ENCODE results near the gene LSM4.
A peak's percentile ranks its signal among the peaks of the same experiment; 100 is the strongest.

Gene LSM4

DNA sequence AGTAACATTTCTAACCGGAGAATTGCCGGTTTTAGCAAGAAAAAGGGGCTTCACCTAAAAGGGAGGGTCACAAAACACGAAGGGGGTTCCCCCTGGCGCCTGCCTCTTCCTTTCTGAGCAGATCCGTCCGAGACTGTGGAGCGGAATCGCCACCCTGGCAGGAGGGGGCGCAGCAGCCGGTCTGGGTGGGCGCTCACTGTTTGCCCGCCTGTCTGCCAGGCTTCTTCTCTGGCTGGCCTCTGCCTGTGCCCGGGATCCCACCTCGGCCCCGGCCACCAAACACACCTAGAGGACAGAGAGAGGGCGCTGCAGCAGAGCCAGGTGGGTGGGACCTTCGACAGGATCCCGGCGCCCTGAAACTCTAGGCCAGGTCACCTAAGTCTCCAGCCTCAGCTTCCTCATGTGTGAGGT lies 15.6 kb downstream of the LSM4 start:
- H3K9me3 Mint-ChIP-seq = no peaks in the 10 kb centered on the region
- peaks cover 7% of the 10 kb centered on the region for H3K27me3 Mint-ChIP-seq (ENCODE audit: low read depth)
- H3K4me1 Mint-ChIP-seq = peaks cover 26% of the 10 kb centered on the region
- peak overlapping the region in 1 of 3 experiments; percentile 46 for H3K4me3 Mint-ChIP-seq
- H3K27ac Mint-ChIP-seq = peak overlapping the region; percentile 87 to 100 (median 100)
- peaks cover 11% of the 10 kb centered on the region for H3K36me3 Mint-ChIP-seq (ENCODE audit: low read depth)
- TF ChIP-seq, protein P1, sequence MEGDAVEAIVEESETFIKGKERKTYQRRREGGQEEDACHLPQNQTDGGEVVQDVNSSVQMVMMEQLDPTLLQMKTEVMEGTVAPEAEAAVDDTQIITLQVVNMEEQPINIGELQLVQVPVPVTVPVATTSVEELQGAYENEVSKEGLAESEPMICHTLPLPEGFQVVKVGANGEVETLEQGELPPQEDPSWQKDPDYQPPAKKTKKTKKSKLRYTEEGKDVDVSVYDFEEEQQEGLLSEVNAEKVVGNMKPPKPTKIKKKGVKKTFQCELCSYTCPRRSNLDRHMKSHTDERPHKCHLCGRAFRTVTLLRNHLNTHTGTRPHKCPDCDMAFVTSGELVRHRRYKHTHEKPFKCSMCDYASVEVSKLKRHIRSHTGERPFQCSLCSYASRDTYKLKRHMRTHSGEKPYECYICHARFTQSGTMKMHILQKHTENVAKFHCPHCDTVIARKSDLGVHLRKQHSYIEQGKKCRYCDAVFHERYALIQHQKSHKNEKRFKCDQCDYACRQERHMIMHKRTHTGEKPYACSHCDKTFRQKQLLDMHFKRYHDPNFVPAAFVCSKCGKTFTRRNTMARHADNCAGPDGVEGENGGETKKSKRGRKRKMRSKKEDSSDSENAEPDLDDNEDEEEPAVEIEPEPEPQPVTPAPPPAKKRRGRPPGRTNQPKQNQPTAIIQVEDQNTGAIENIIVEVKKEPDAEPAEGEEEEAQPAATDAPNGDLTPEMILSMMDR (IDR thresholded peaks at IDR 0.05; ENCODE audit: unreplicated experiment in 3 of 3) = no peak

GRCh38 chr19:18306888-18307260 lies 16.0 kb downstream of the LSM4 start:
- TF ChIP-seq, protein P1 (IDR thresholded peaks at IDR 0.05; ENCODE audit: unreplicated experiment in 3 of 3) = no peak
- no peaks in the 10 kb centered on the region for H3K9me3 Mint-ChIP-seq
- H3K27me3 Mint-ChIP-seq (ENCODE audit: low read depth) = peaks cover 7% of the 10 kb centered on the region
- H3K27ac Mint-ChIP-seq = peak overlapping the region; percentile 87 to 100 (median 100)
- H3K36me3 Mint-ChIP-seq (ENCODE audit: low read depth) = peaks cover 11% of the 10 kb centered on the region
- H3K4me3 Mint-ChIP-seq = peak overlapping the region in 2 of 3 experiments; percentile 19 to 46
- peaks cover 26% of the 10 kb centered on the region for H3K4me1 Mint-ChIP-seq

DNA sequence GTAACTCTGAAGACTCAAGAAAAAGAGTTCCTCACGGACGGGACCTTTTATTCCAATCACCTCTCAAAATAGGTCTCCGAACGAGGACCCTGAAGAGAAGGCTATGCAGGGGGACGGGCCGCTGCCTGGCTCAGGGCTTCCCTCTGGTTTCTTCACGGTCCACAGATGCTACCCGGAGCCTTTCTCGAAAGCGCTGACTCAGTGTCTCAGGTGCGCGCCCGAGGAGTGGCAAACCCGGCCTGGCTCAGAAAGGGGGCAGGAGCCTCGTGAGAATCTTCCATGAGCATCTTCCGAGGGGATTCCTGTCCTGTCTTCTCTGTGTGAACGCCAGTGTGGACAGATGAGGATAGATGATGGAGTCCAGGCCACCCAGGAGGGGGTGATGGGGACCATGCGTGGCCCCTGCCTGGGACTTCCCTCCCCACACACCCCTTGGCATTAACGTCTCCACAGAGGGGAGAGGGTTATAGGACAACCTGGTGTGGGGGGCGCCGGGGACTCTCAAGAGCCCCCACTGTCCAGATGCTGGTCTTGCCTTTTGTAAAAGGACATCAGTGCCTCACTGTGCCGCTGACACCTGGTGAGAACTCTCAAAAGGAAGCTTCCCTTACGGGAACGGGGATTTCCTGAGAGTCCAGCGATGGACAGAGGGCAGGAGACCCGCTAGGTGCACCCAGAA lies 16.5 kb downstream of the LSM4 start:
- Mint-ChIP-seq H3K4me1 (peaks cover 26% of the 10 kb centered on the region), H3K27ac (peak overlapping the region; percentile 87 to 100 (median 100)), H3K9me3 (no peaks in the 10 kb centered on the region), H3K36me3 (ENCODE audit: low read depth) (peaks cover 11% of the 10 kb centered on the region), H3K27me3 (ENCODE audit: low read depth) (peaks cover 7% of the 10 kb centered on the region), H3K4me3 (no peak overlapping the region)
- TF ChIP-seq, protein P1 (IDR thresholded peaks at IDR 0.05; ENCODE audit: unreplicated experiment in 3 of 3) = no peak

GRCh38 chr19:18304458-18305310 lies 18.2 kb downstream of the LSM4 start:
- TF ChIP-seq, protein P1 (IDR thresholded peaks at IDR 0.05; ENCODE audit: unreplicated experiment in 3 of 3) = no peak
- peaks cover 26% of the 10 kb centered on the region for H3K4me1 Mint-ChIP-seq
- peak overlapping the region; percentile 99 to 100 (median 100) for H3K27ac Mint-ChIP-seq
- peaks cover 7% of the 10 kb centered on the region for H3K27me3 Mint-ChIP-seq (ENCODE audit: low read depth)
- peak overlapping the region; percentile 79 to 85 (median 80) for H3K4me3 Mint-ChIP-seq
- no peaks in the 10 kb centered on the region for H3K9me3 Mint-ChIP-seq
- peaks cover 11% of the 10 kb centered on the region for H3K36me3 Mint-ChIP-seq (ENCODE audit: low read depth)

DNA sequence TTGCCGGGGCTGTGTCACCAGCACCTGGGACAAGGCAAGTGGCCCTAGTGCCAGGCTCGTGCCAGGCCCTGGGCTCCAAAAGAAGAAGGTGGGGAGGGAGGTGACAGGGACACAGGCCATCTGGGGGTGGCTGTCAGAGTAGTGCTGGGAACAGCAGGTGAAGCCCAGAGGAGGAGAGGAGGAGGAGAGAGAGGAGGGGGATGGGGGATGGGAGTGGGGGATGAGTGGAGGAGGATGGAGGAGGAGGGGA lies 18.7 kb downstream of the LSM4 start:
- Mint-ChIP-seq H3K4me1 (peaks cover 26% of the 10 kb centered on the region), H3K4me3 (peak overlapping the region; percentile 67 to 80 (median 79)), H3K9me3 (no peaks in the 10 kb centered on the region), H3K27ac (peak overlapping the region; percentile 99 to 100 (median 100)), H3K27me3 (ENCODE audit: low read depth) (peaks cover 7% of the 10 kb centered on the region), H3K36me3 (ENCODE audit: low read depth) (peaks cover 11% of the 10 kb centered on the region)
- TF ChIP-seq, protein P1 (IDR thresholded peaks at IDR 0.05; ENCODE audit: unreplicated experiment in 3 of 3) = no peak

Measured in nephron (organoid).